Neural cell (in vitro differentiated cells): ENCODE measurements around the gene MRPS27. TPM values are rescaled to one million over a fixed set of nuclear protein-coding genes. Genes with fewer than 3 reads are reported as not detected.
"Not testable (repeated sequence)": the region's sequence is repeated elsewhere in the genome, so short reads cannot be mapped to it uniquely, and the experiment has no call there.

Experiments used
- H2AFZ ChIP-seq: fragments of 200-600, 300-800 bp; sonication (generic), shearing (Covaris generic); 2 replicates; pipeline ENCODE4 v1.6.0; 2014; ENCODE audit warnings: low read depth, mild to moderate bottlenecking, antibody characterized with exemption, low read length, moderate library complexity
- H3F3A ChIP-seq: fragments of 200-600 bp; shearing (Covaris generic); 2 replicates; pipeline ENCODE4 v1.6.1; 2016; ENCODE audit warnings: mild to moderate bottlenecking, moderate library complexity, mixed read lengths, antibody characterized with exemption, low read length; ENCODE audit not compliant: insufficient read depth, poor library complexity, severe bottlenecking
- H3K27ac ChIP-seq: fragments of 200-600, 300-800 bp; sonication (generic), shearing (Covaris generic); 2 replicates; pipeline ENCODE4 v1.5.1; 2014; ENCODE audit warnings: mild to moderate bottlenecking, low read length, moderate library complexity
- H3K27me3 ChIP-seq: fragments of 300-800, 200-600 bp; sonication (generic), shearing (Covaris generic); 2 replicates; pipeline ENCODE4 v1.6.0; 2014; ENCODE audit warnings: mild to moderate bottlenecking, low read depth, low read length, moderate library complexity; ENCODE audit not compliant: insufficient read depth
- H3K36me3 ChIP-seq: fragments of 300-800, 200-600 bp; sonication (generic), shearing (Covaris generic); 2 replicates; pipeline ENCODE4 v1.5.1; 2014; ENCODE audit warnings: mild to moderate bottlenecking, antibody characterized with exemption, low read length, moderate library complexity; ENCODE audit not compliant: insufficient read depth
- H3K4me2 ChIP-seq: fragments of 300-800, 200-600 bp; sonication (generic), shearing (Covaris generic); 2 replicates; pipeline ENCODE4 v1.6.0; 2014; ENCODE audit warnings: mild to moderate bottlenecking, low read length
- H3K4me3 ChIP-seq: fragments of 300-800, 200-600 bp; sonication (generic), shearing (Covaris generic); 2 replicates; pipeline ENCODE4 v1.5.1; 2014; ENCODE audit warnings: mild to moderate bottlenecking, low read length, moderate library complexity
- H3K79me2 ChIP-seq: fragments of 200-600 bp; shearing (Covaris generic); replicated peaks from 2 replicates; pipeline ENCODE4 v1.6.0; 2014; ENCODE audit warnings: mild to moderate bottlenecking, low read length, moderate library complexity; ENCODE audit not compliant: insufficient read depth
- H3K9ac ChIP-seq: fragments of 300-800, 200-600 bp; sonication (generic), shearing (Covaris generic); 2 replicates; pipeline ENCODE4 v1.6.1; 2016; ENCODE audit warnings: mild to moderate bottlenecking, low read length, mixed read lengths
- H3K9me2 ChIP-seq: fragments of 200-600 bp; shearing (Covaris generic); 2 replicates; pipeline ENCODE4 v1.6.1; 2016; ENCODE audit warnings: mild to moderate bottlenecking, low read length, mixed read lengths; ENCODE audit not compliant: insufficient read depth
- H3K9me3 ChIP-seq: fragments of 200-600, 300-800 bp; sonication (generic), shearing (Covaris generic); 2 replicates; pipeline ENCODE4 v1.6.1; 2016; ENCODE audit warnings: mild to moderate bottlenecking, mixed run types, low read length, moderate library complexity, mixed read lengths
- H4K20me1 ChIP-seq: fragments of 200-600 bp; shearing (Covaris generic); 2 replicates; pipeline ENCODE4 v1.6.1; 2016; ENCODE audit warnings: mild to moderate bottlenecking, mixed run types; ENCODE audit not compliant: insufficient read depth
- EP300 ChIP-seq: fragments of 450-650 bp; conservative IDR thresholded peaks from 2 replicates; pipeline ENCODE4 v1.6.1; 2014; ENCODE audit warnings: antibody characterized with exemption, mild to moderate bottlenecking, moderate library complexity; ENCODE audit not compliant: poor library complexity, severe bottlenecking
- EZH2 ChIP-seq: fragments of 200-600, 300-800 bp; shearing (Covaris generic), sonication (generic); IDR thresholded peaks from 2 replicates; pipeline ENCODE4 v1.6.1; 2014; ENCODE audit warnings: antibody characterized with exemption, low read length, borderline replicate concordance, mild to moderate bottlenecking; ENCODE audit not compliant: insufficient read depth, poor library complexity, severe bottlenecking
- MXI1 ChIP-seq: fragments of 450-650 bp; conservative IDR thresholded peaks from 2 replicates; pipeline ENCODE4 v1.6.1; 2014; ENCODE audit warnings: antibody characterized with exemption, mild to moderate bottlenecking; ENCODE audit not compliant: poor library complexity, severe bottlenecking
- POLR2AphosphoS5 ChIP-seq: IDR thresholded peaks from 2 replicates; pipeline ENCODE4 v1.6.1; 2012
- RAD21 ChIP-seq: fragments of 450-650 bp; conservative IDR thresholded peaks from 2 replicates; pipeline ENCODE4 v1.6.1; 2014; ENCODE audit warnings: antibody characterized with exemption, mild to moderate bottlenecking, moderate library complexity
- SMC3 ChIP-seq: fragments of 450-650 bp; conservative IDR thresholded peaks from 2 replicates; pipeline ENCODE4 v1.6.1; 2014; ENCODE audit warnings: antibody characterized with exemption, mild to moderate bottlenecking, moderate library complexity; ENCODE audit not compliant: poor library complexity
- TAF1 ChIP-seq: IDR thresholded peaks from 2 replicates; pipeline ENCODE4 v1.6.1; 2012; ENCODE audit warnings: low read depth
- polyA plus RNA-seq: library from polyadenylated mRNA; depleted of rRNA; stranded (reverse); fragments of >200 nt; gene quantifications from 2 replicates; pipeline ENCODE4 v1.2.3, GENCODE V29; 2014
- TF ChIP-seq, protein P1 (sequence below): fragments of 450-650 bp; IDR thresholded peaks from 2 replicates; pipeline ENCODE4 v1.5.1; 2014; ENCODE audit warnings: antibody characterized with exemption, mild to moderate bottlenecking, moderate library complexity; ENCODE audit not compliant: poor library complexity, severe bottlenecking
- TF ChIP-seq, protein P2 (sequence below): IDR thresholded peaks from 2 replicates; pipeline ENCODE4 v1.6.1; 2012; ENCODE audit warnings: borderline replicate concordance

Gene MRPS27
- polyA plus RNA-seq, 1 donor from 2014 or later = 36.7 TPM

DNA sequence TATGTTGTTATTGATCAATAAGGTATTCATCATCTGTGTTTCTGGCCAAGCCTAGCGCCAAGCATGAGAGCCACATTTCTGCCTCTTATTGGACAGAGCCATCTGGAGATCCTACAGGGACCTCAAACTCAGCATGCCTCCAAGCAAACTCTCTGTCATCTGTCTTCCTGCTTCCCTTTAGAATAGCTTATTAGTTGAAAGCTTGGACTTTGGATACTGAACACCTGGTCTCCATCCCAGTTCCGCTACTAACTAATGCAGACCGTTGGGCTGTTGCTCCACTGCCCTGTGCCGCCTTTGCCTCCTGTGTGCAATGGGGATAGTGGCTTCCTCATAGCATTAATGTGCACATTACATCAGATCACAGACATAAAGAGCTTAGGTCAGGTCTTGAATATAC, 147.3 kb downstream of the MRPS27 start:
- Histone ChIP-seq H4K20me1 (peaks cover 90% of the 10 kb centered on the region), H3K4me2 (no peak overlapping the region), H3K79me2 (peaks cover 96% of the 10 kb centered on the region), H3K4me3 (no peak overlapping the region), H3K9me2 (no peaks in the 10 kb centered on the region), H3K27ac (no peak overlapping the region), H3F3A (no peaks in the 10 kb centered on the region), H3K9ac (no peak overlapping the region), H3K27me3 (no peaks in the 10 kb centered on the region), H3K36me3 (peaks cover 16% of the 10 kb centered on the region), H3K9me3 (no peaks in the 10 kb centered on the region), H2AFZ (no peak overlapping the region)
- TF ChIP-seq, protein P1, sequence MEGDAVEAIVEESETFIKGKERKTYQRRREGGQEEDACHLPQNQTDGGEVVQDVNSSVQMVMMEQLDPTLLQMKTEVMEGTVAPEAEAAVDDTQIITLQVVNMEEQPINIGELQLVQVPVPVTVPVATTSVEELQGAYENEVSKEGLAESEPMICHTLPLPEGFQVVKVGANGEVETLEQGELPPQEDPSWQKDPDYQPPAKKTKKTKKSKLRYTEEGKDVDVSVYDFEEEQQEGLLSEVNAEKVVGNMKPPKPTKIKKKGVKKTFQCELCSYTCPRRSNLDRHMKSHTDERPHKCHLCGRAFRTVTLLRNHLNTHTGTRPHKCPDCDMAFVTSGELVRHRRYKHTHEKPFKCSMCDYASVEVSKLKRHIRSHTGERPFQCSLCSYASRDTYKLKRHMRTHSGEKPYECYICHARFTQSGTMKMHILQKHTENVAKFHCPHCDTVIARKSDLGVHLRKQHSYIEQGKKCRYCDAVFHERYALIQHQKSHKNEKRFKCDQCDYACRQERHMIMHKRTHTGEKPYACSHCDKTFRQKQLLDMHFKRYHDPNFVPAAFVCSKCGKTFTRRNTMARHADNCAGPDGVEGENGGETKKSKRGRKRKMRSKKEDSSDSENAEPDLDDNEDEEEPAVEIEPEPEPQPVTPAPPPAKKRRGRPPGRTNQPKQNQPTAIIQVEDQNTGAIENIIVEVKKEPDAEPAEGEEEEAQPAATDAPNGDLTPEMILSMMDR = no peak
- TF ChIP-seq SMC3 = no peak
- no peak for TF ChIP-seq MXI1
- no peak for TF ChIP-seq RAD21
- TF ChIP-seq TAF1 = no peak
- no peak for TF ChIP-seq POLR2AphosphoS5
- TF ChIP-seq, protein P2, sequence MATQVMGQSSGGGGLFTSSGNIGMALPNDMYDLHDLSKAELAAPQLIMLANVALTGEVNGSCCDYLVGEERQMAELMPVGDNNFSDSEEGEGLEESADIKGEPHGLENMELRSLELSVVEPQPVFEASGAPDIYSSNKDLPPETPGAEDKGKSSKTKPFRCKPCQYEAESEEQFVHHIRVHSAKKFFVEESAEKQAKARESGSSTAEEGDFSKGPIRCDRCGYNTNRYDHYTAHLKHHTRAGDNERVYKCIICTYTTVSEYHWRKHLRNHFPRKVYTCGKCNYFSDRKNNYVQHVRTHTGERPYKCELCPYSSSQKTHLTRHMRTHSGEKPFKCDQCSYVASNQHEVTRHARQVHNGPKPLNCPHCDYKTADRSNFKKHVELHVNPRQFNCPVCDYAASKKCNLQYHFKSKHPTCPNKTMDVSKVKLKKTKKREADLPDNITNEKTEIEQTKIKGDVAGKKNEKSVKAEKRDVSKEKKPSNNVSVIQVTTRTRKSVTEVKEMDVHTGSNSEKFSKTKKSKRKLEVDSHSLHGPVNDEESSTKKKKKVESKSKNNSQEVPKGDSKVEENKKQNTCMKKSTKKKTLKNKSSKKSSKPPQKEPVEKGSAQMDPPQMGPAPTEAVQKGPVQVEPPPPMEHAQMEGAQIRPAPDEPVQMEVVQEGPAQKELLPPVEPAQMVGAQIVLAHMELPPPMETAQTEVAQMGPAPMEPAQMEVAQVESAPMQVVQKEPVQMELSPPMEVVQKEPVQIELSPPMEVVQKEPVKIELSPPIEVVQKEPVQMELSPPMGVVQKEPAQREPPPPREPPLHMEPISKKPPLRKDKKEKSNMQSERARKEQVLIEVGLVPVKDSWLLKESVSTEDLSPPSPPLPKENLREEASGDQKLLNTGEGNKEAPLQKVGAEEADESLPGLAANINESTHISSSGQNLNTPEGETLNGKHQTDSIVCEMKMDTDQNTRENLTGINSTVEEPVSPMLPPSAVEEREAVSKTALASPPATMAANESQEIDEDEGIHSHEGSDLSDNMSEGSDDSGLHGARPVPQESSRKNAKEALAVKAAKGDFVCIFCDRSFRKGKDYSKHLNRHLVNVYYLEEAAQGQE = no peak
- TF ChIP-seq EP300 = no peak
- no peak for TF ChIP-seq EZH2

DNA sequence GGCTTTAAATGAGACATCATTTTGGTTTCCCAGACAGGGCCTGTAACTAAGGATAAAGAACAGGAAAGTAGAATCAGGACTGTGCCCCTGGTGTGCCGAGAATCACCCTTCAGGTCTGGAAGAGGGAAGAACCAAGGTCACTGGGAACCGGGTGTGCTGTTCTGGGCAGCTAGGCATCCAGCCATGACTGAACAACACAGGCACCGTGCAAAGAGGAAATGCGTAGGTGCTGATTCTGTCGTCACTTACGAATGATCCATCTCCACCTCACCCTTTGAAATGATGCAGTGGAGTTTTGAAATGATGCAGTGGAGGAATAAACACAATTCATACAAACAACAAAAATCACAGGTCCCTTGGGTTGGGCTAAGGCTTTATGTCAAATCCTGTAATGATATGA, 148.4 kb downstream of the MRPS27 start:
- H3F3A ChIP-seq = no peaks in the 10 kb centered on the region
- no peak overlapping the region for H2AFZ ChIP-seq
- H3K9ac ChIP-seq = no peak overlapping the region
- H3K4me2 ChIP-seq = no peak overlapping the region
- H3K9me2 ChIP-seq = no peaks in the 10 kb centered on the region
- no peaks in the 10 kb centered on the region for H3K27me3 ChIP-seq
- no peak overlapping the region for H3K27ac ChIP-seq
- H3K36me3 ChIP-seq = peaks cover 14% of the 10 kb centered on the region
- no peak for TF ChIP-seq EP300
- TF ChIP-seq POLR2AphosphoS5 = no peak
- TF ChIP-seq RAD21 = no peak
- TF ChIP-seq, protein P1 = no peak
- no peak for TF ChIP-seq MXI1
- no peak for TF ChIP-seq TAF1
- TF ChIP-seq, protein P2 = no peak
- TF ChIP-seq SMC3 = no peak
- no peak for TF ChIP-seq EZH2
- peaks cover 96% of the 10 kb centered on the region for H3K79me2 ChIP-seq
- no peak overlapping the region for H3K4me3 ChIP-seq
- H4K20me1 ChIP-seq = peaks cover 89% of the 10 kb centered on the region
- no peaks in the 10 kb centered on the region for H3K9me3 ChIP-seq

DNA sequence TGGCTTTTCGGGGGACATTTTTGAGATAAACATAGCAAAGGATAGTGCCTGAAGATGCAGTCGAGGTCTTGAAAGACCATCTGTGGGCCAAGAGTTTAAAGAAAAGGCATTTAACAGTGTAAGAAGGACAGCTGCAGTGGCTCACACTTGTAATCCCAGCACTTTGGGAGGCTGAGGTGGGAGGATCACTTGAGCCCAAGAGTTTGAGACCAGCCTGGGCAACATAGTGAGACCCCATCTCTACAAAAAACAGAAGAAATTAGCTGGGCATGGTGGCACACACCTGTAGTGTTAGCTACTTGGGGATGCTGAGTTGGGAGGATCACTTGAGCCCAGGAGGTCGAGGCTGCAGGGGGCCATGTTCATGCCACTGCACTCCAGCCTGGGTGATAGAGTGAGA, 148.9 kb downstream of the MRPS27 start:
- H3K27me3 ChIP-seq, H3F3A ChIP-seq, H3K4me2 ChIP-seq, H3K9ac ChIP-seq, H2AFZ ChIP-seq, H3K27ac ChIP-seq, H3K9me2 ChIP-seq, H3K36me3 ChIP-seq, H3K9me3 ChIP-seq, H3K4me3 ChIP-seq: not testable (repeated sequence)
- Histone ChIP-seq H4K20me1 (peaks cover 89% of the 10 kb centered on the region), H3K79me2 (peaks cover 96% of the 10 kb centered on the region)
